ENCODE data around the gene GNAQ. TPM values are rescaled to one million over a fixed set of nuclear protein-coding genes. Genes with fewer than 3 reads are reported as not detected.

The GNAQ gene
- polyA plus RNA-seq, 3 donors from 2014 or later, result 4.5 to 7.4 (median 5.1) TPM

DNA sequence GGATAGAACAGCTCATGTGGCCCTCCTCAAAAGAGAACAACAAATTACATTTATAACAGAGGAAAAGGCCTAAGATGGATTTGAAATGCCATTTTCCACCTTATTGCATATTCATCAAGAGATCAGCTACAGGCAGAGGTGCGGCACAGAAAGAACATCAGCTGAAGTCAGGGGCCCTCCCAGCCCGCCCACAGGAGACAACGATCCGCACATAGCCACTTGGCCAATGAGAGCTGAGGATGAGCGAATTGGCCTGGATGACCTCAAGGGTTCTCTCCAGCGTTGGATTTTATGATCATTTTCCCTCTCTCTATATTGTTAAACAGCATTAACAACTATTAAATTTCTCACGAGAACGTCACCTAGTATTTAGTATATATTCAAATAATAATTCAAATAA, 97.6 kb downstream of the GNAQ start:
- H3K4me1 Mint-ChIP-seq, result peaks cover 10 to 27% of the 10 kb centered on the region in 2 donors
- H3K9me3 Mint-ChIP-seq, result no peaks in the 10 kb centered on the region
- H3K27ac Mint-ChIP-seq, result no peak overlapping the region
- DNase-seq, result no peak
- H3K36me3 Mint-ChIP-seq, result no peaks in the 10 kb centered on the region
- H3K4me3 Mint-ChIP-seq, result no peak overlapping the region
- H3K27me3 Mint-ChIP-seq (ENCODE audit: low read depth in 3 of 3), result peaks cover 0 to 3% (median 2%) of the 10 kb centered on the region in 3 donors

DNA sequence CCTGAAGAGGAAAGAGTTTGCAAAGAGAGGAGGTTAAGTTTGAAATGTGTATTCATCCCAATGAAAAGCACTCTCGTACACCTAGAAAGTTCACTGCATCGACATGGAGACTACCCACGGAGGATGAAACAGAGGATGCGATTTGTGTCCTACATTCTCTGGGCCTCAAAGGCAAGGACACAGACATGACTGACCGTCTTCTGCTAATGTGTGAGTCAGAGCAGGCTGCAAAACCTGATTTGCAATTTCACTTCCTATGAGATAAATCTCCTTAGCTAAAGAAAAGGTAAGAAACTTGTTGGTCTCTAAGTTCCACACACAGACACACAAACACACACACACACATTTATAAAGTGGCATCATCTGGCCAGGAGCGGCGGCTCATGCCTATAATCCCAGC, 98.6 kb downstream of the GNAQ start:
- Mint-ChIP-seq H3K9me3 (no peaks in the 10 kb centered on the region), H3K4me3 (no peak overlapping the region), H3K27me3 (ENCODE audit: low read depth in 3 of 3) (peaks cover 0 to 3% (median 3%) of the 10 kb centered on the region in 3 donors), H3K36me3 (no peaks in the 10 kb centered on the region), H3K4me1 (peaks cover 10 to 27% of the 10 kb centered on the region in 2 donors), H3K27ac (no peak overlapping the region)
- DNase-seq, result no peak

DNA sequence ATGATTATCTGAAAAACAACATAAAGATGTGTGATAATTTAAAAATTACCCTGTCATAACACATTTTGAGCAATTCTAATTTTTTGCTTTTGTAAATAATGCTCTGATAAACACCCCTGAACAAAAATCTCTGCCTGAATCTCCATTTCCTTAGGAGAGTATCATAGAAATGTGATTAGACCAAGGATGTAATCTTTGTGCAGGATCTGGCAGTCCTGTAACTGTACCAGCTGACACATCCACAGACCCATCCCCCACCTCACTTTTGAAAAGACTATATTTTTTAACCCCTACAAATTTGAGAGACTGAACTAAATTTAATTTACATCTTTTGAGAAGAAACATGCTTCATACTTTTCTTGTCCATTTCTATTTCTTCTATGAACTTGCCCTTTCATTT, 101.7 kb downstream of the GNAQ start:
- DNase-seq, result no peak
- Mint-ChIP-seq H3K27me3 (ENCODE audit: low read depth in 3 of 3) (peaks cover 0 to 5% (median 3%) of the 10 kb centered on the region in 3 donors), H3K4me1 (peaks cover 5 to 11% of the 10 kb centered on the region in 2 donors)

DNA sequence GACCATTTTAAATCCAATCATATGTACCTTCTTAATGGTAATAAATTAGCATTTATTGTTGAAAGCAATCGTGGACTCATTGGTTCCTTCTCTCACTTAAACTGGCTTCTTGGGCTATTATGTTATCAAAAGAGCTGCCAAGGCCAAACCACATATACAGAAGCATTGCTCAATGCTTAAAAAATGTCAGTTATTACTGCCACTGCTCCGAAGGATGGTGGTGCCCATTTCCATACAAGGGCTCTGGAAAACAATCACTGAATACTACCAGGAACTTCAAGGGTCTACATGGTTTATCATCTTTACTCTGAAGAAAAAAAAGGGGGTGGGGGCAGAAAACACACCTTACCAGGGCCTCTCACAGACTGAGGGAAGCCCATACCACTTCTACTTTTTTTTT, 104.3 kb downstream of the GNAQ start:
- Mint-ChIP-seq H3K27me3 (ENCODE audit: low read depth in 3 of 3) (peaks cover 0 to 5% (median 0%) of the 10 kb centered on the region in 3 donors), H3K4me3 (no peak overlapping the region), H3K4me1 (peaks cover 2 to 3% of the 10 kb centered on the region in 2 donors)

More for the DNA sequence above, 101.7 kb downstream of the GNAQ start:
- Mint-ChIP-seq H3K4me3 (no peak overlapping the region), H3K9me3 (no peaks in the 10 kb centered on the region), H3K36me3 (no peaks in the 10 kb centered on the region), H3K27ac (no peak overlapping the region)

DNA sequence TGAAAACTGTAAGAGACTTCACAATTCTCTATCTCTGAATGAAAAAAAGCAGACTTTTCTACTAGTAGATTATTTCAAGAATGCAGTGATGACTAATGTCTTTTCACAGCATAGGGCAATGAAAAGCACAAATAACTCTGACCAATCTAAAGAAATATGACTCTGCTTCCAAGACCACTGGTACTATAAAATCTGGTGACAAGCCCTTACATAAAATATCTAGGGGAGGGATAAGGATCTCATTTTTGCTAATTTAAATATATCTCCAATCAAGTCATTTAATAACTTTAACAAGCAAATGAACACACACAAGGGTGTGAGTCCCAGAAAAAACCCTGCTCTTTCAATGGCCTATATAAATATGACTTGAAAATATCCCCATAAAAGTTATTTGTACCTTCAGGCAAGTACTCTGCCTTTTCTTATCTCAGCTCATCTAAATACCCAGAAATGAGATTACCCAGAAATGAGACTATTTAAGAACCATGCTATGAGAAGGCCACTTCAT, 105.2 kb downstream of the GNAQ start:
- Mint-ChIP-seq H3K36me3 (no peaks in the 10 kb centered on the region), H3K27ac (no peak overlapping the region), H3K27me3 (ENCODE audit: low read depth in 3 of 3) (peaks cover 0 to 6% (median 0%) of the 10 kb centered on the region in 3 donors), H3K9me3 (no peaks in the 10 kb centered on the region), H3K4me3 (no peak overlapping the region), H3K4me1 (no peaks in the 10 kb centered on the region)
- no peak for DNase-seq

More for the DNA sequence above, 104.3 kb downstream of the GNAQ start:
- no peak for DNase-seq
- Mint-ChIP-seq H3K9me3 (no peaks in the 10 kb centered on the region), H3K36me3 (no peaks in the 10 kb centered on the region), H3K27ac (no peak overlapping the region)

DNA sequence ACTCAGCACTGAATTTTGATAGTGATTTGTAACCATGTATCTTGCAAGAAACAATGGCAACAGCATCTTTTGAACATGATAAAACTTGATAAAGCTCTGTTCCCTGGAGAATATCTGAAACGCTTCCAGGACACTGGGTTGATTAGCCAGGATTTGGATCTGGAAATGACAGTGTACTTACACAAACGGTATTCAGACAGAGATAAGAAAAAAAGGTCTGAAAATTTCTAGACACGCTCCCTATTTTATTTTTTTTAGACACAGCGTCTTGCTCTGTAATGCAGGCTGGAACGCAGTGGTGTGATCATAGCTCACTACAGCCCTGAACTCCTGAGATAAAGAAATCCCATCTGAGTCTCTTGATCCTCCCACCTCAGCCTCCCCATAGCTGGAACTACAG, 109.0 kb downstream of the GNAQ start:
- peaks cover 0 to 4% (median 0%) of the 10 kb centered on the region in 3 donors for H3K27me3 Mint-ChIP-seq (ENCODE audit: low read depth in 3 of 3)
- H3K4me3 Mint-ChIP-seq, result no peak overlapping the region
- H3K36me3 Mint-ChIP-seq, result peaks cover 0 to 6% (median 0%) of the 10 kb centered on the region in 3 donors
- H3K27ac Mint-ChIP-seq, result no peak overlapping the region
- H3K9me3 Mint-ChIP-seq, result no peaks in the 10 kb centered on the region
- H3K4me1 Mint-ChIP-seq, result peaks cover 0 to 5% of the 10 kb centered on the region in 2 donors
- DNase-seq, result no peak

DNA sequence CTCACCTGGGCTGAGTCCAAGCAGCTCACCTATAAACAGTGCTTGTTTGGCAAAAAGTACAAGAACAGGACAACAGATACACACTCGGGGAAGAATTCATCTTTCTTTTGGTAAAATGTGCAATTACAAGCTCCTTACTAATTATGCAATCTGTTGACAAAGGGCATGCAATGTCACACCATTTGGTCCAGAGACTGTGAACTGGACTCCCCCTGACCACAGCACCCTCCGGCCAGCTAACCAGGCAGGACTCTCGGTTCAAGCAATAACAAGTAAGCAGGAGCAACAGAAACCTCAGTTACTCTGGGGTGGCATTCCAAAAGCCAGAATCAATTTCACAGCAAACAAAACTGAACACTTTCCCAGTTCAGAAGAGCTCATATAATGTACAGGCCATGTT, 113.8 kb downstream of the GNAQ start:
- no peaks in the 10 kb centered on the region for H3K9me3 Mint-ChIP-seq
- no peak overlapping the region for H3K27ac Mint-ChIP-seq
- DNase-seq, result no peak
- H3K4me3 Mint-ChIP-seq, result no peak overlapping the region
- peaks cover 0 to 6% (median 0%) of the 10 kb centered on the region in 3 donors for H3K36me3 Mint-ChIP-seq
- peaks cover 0 to 2% (median 0%) of the 10 kb centered on the region in 3 donors for H3K27me3 Mint-ChIP-seq (ENCODE audit: low read depth in 3 of 3)
- peaks cover 8 to 21% of the 10 kb centered on the region in 2 donors for H3K4me1 Mint-ChIP-seq

DNA sequence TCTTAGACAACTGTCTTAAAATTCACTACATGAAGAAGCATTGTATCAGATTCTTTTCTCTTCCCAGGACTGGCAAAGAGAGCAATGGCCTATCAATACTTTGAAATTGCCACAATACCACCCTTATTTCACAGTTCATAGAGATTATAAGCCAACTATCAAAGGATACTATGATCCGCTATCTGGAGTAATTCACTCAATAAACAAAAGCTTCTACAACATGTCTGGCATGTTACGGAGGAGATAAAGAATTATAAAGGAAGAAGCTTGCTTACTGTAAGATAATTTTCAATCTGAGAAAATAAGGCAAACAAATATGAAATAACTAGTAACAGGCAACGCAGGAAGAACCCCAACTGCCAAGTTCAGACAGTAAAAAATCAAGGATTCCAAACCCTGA, 114.8 kb downstream of the GNAQ start:
- Mint-ChIP-seq H3K27me3 (ENCODE audit: low read depth in 3 of 3) (no peaks in the 10 kb centered on the region), H3K4me1 (peaks cover 8 to 29% of the 10 kb centered on the region in 2 donors), H3K4me3 (no peak overlapping the region), H3K36me3 (peaks cover 0 to 6% (median 0%) of the 10 kb centered on the region in 3 donors), H3K27ac (peak overlapping the region in 2 of 6 donors; percentile 40 to 44), H3K9me3 (no peaks in the 10 kb centered on the region)
- DNase-seq, result no peak

DNA sequence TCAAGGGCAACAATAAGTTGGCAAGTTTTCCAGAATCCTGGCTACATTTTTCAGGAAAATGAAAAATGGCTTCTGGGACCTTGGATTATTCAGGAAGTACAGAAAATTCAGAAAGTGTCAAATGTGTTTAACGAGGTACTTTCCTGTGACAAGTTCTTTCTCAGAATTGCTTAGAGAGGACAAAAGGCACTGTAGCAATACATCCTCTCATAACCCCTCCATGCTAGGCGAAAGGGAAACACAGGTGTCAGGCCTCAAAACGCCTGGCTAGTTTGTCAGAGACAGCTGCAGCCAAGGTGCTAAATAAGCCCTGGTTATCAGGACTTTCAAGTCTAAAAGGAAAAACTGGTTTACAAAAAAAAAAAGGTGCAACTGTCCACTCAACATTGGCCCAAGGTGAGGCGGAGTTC, 115.2 kb downstream of the GNAQ start:
- Mint-ChIP-seq H3K4me3 (no peak overlapping the region), H3K36me3 (peaks cover 0 to 6% (median 0%) of the 10 kb centered on the region in 3 donors), H3K9me3 (no peaks in the 10 kb centered on the region), H3K27ac (peak overlapping the region in 1 of 6 donors; percentile 44), H3K27me3 (ENCODE audit: low read depth in 3 of 3) (no peaks in the 10 kb centered on the region), H3K4me1 (peaks cover 8 to 33% of the 10 kb centered on the region in 2 donors)
- no peak for DNase-seq

DNA sequence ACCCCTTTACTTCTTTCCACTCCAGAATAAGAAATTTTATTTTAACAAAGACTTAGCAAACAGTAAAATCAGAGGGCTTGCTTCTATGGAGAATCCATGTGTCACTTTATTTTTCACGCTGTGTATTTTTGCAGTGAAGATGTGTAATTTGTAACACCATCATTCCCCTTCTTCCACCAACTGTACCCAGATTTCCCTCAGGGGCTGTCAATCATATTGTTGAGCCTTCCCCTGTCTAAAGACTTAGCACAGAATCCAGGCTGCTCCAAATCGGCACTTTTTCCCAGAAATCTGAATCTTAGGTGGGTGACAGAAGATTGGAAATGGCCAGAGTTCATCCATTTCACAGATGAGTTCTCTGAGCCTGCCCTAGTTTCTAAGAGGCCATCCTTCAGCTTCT, 115.9 kb downstream of the GNAQ start:
- peaks cover 8 to 38% of the 10 kb centered on the region in 2 donors for H3K4me1 Mint-ChIP-seq

DNA sequence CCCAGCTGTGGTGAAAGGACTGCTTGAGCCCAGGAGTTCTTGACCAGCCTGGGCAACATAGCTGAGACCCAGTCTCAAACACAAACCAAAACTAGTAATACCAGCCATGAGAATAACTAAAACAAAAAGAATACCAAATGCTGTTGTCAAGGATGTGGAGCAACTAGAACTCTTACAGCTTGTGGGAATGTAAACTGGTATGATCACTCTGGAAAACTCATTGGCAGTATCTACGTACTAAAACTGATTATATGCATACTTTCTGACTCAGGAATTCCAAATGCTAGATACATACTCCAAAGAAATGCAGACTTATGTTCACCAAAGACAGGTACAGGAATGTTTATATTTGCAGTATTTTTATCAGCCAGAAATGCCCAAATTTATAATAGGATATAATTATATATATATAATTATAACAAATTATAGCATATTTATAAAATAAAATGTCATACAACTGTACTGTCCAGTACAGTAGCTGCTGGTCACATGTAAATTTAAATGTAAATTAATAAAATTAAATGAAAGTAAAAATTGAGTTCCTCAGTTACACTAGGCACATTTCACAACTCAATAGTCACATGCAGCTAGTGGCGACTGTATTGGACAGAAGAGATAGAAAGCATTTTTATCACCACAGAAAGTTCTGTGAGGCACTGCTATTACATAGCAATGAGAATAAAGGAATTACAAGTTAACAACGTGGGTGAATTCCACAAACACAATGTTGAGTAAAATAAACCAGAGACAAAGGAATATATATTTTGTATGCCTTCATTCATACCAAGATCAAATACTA, 118.5 kb downstream of the GNAQ start:
- Mint-ChIP-seq H3K4me3 (no peak overlapping the region), H3K27me3 (ENCODE audit: low read depth in 3 of 3) (no peaks in the 10 kb centered on the region), H3K27ac (no peak overlapping the region), H3K9me3 (no peaks in the 10 kb centered on the region), H3K4me1 (peaks cover 31 to 62% of the 10 kb centered on the region in 2 donors), H3K36me3 (no peaks in the 10 kb centered on the region)
- no peak for DNase-seq

More for the DNA sequence above, 115.9 kb downstream of the GNAQ start:
- no peak for DNase-seq
- Mint-ChIP-seq H3K27ac (no peak overlapping the region), H3K9me3 (no peaks in the 10 kb centered on the region), H3K27me3 (ENCODE audit: low read depth in 3 of 3) (no peaks in the 10 kb centered on the region), H3K36me3 (peaks cover 0 to 6% (median 0%) of the 10 kb centered on the region in 3 donors), H3K4me3 (no peak overlapping the region)

DNA sequence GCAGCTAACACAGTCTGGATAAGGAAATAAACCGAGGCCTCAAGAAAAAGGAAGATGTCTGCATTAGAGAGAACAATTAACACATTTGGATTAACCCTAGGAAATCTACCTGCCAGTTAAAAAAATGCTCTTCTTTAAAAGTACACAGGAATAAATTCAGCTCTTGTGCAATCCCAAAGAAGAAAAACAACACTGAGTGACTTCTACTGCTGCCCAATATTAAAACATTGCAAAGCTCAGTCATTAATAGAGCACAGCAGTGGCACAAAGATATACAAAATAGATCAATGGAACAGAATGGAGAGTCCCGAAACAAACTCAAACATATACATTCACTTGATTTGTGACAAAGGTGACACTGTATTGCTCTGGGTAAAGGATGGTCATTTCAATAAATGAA, 119.7 kb downstream of the GNAQ start:
- no peak overlapping the region for H3K27ac Mint-ChIP-seq
- H3K36me3 Mint-ChIP-seq, result no peaks in the 10 kb centered on the region
- H3K9me3 Mint-ChIP-seq, result no peaks in the 10 kb centered on the region
- no peaks in the 10 kb centered on the region for H3K27me3 Mint-ChIP-seq (ENCODE audit: low read depth in 3 of 3)
- DNase-seq, result no peak
- peaks cover 29 to 61% of the 10 kb centered on the region in 2 donors for H3K4me1 Mint-ChIP-seq
- no peak overlapping the region for H3K4me3 Mint-ChIP-seq

DNA sequence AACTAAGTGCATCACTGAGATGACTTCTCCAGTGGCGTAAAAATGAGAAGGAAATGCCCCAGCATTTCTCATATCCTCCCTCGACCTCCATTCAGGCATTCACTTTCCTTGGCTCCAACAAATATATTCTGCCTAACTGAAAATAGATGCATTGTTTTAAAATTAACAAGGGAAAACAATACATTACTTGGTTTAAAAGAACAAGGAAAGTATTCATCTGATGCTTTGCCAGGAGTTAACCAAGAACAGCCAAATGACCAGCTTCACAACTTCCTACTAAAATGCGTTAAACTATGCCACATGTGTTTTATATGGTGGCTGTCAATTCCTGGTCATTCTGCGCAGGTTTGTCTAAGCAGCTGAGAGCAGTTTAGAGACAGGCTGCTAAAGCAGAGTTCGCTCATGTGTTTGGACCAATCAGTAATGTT, 121.4 kb downstream of the GNAQ start:
- peak overlapping the region in 1 of 5 donors; percentile 6 for H3K4me3 Mint-ChIP-seq
- H3K27me3 Mint-ChIP-seq (ENCODE audit: low read depth in 3 of 3), result no peaks in the 10 kb centered on the region
- H3K9me3 Mint-ChIP-seq, result no peaks in the 10 kb centered on the region
- no peak overlapping the region for H3K27ac Mint-ChIP-seq
- H3K36me3 Mint-ChIP-seq, result no peaks in the 10 kb centered on the region
- DNase-seq, result no peak
- peaks cover 23 to 51% of the 10 kb centered on the region in 2 donors for H3K4me1 Mint-ChIP-seq

DNA sequence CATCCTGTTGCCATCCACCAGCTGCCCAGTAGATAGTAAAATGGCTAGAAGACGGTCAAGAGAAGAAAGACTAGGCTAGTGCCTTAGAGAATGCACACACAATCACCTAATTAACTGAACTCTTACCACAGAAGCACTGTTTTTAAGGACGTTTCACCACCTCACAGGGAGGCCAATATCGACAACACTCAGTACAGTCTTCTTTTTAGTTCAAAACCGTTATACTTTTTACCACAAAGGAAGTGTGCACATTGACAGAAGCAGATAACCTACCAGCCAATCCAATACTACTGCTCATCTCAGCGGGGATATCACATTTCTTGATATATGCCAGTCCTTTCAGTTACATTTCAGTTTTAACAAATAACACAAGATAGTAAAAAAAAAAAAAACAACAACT, 122.3 kb downstream of the GNAQ start:
- Mint-ChIP-seq H3K9me3 (no peaks in the 10 kb centered on the region), H3K4me1 (peaks cover 23 to 51% of the 10 kb centered on the region in 2 donors), H3K36me3 (no peaks in the 10 kb centered on the region), H3K4me3 (peak overlapping the region; percentile 48 to 69 (median 58)), H3K27me3 (ENCODE audit: low read depth in 3 of 3) (no peaks in the 10 kb centered on the region), H3K27ac (peak overlapping the region; percentile 5 to 80 (median 61))
- DNase-seq, result peak; percentile 12 to 38 (median 22)

Measured in immature natural killer cell (primary cell).